IMR-90 (cell line): ENCODE results near the gene BTF3L4. TPM values are rescaled to one million over a fixed set of nuclear protein-coding genes. Genes with fewer than 3 reads are reported as not detected.

ENCODE experiments used
- ATAC-seq: fragments of 200-7000 bp; cut with Tn5 transposase; 2 replicates; pipeline ENCODE4 v1.9.1; 2020; ENCODE audit warnings: low read depth, mild to moderate bottlenecking, moderate library complexity
- BruUV-seq: library from RNA; stranded (reverse); fragments of 400-500 nt; replicated peaks from 2 replicates; lab custom pipeline; 2021; lab: Mats Ljungman, UMichigan
- CTCF ChIA-PET: fragments of 300-600 bp; formaldehyde crosslinking; extraction: SDS; loops from one replicate; lab custom pipeline; 2021; ENCODE audit warnings: antibody characterized with exemption; lab: Yijun Ruan, JAX
- POLR2A ChIA-PET: fragments of 300-600 bp; sonication (Branson Sonifier 250); formaldehyde crosslinking; loops from one replicate; lab custom pipeline; 2022; ENCODE audit warnings: antibody characterized with exemption; ENCODE audit not compliant: unreplicated experiment; lab: Charles Lee
- DNase-seq: peaks from one replicate; pipeline ENCODE4 v3.0.0; 2013
- H2AFZ ChIP-seq: replicated peaks from 2 replicates; pipeline ENCODE3; 2013; ENCODE audit warnings: low read length, mild to moderate bottlenecking; ENCODE audit not compliant: poor library complexity
- H2AK5ac ChIP-seq: 2 replicates; pipeline ENCODE4 v1.6.1; 2013; ENCODE audit warnings: low read depth, low read length, inconsistent platforms
- H2AK9ac ChIP-seq: replicated peaks from 2 replicates; pipeline ENCODE3; 2013; ENCODE audit warnings: mild to moderate bottlenecking, low read depth, low read length, moderate library complexity; ENCODE audit not compliant: poor library complexity
- H2BK120ac ChIP-seq: 2 replicates; pipeline ENCODE4 v1.6.1; 2013; ENCODE audit warnings: low read depth, low read length, inconsistent platforms
- H2BK15ac ChIP-seq: 3 replicates; pipeline ENCODE4 v1.6.1; 2013; ENCODE audit warnings: low read depth, low read length, inconsistent platforms
- H2BK20ac ChIP-seq: 2 replicates; pipeline ENCODE4 v1.6.1; 2013; ENCODE audit warnings: low read depth, mild to moderate bottlenecking, inconsistent platforms, low read length, moderate library complexity
- H2BK5ac ChIP-seq: 2 replicates; pipeline ENCODE4 v1.6.1; 2013; ENCODE audit warnings: mild to moderate bottlenecking, low read depth, low read length, inconsistent platforms; ENCODE audit not compliant: poor library complexity, severe bottlenecking
- H3K14ac ChIP-seq: replicated peaks from 2 replicates; pipeline ENCODE4 v1.6.1; 2013; ENCODE audit warnings: low read depth, low read length, inconsistent platforms
- H3K18ac ChIP-seq: 2 replicates; pipeline ENCODE4 v1.6.1; 2013; ENCODE audit warnings: low read depth, low read length, control low read depth
- H3K23ac ChIP-seq: 2 replicates; pipeline ENCODE4 v1.6.1; 2013; ENCODE audit warnings: low read depth, low read length, inconsistent platforms
- H3K27ac ChIP-seq: 2 replicates; pipeline ENCODE4 v1.5.1; 2013; ENCODE audit warnings: mild to moderate bottlenecking, control low read depth, low read length; ENCODE audit not compliant: insufficient read depth
- H3K27me3 ChIP-seq: 2 replicates; pipeline ENCODE4 v1.6.1; 2013; ENCODE audit warnings: low read length; ENCODE audit not compliant: control insufficient read depth, insufficient read depth
- H3K36me3 ChIP-seq: 2 replicates; pipeline ENCODE4 v1.6.1; 2013; ENCODE audit warnings: low read length, mixed read lengths; ENCODE audit not compliant: control insufficient read depth, insufficient read depth
- H3K4ac ChIP-seq: 2 replicates; pipeline ENCODE4 v1.6.1; 2013; ENCODE audit warnings: low read depth, low read length, inconsistent platforms
- H3K4me1 ChIP-seq: 2 replicates; pipeline ENCODE4 v1.6.1; 2013; ENCODE audit warnings: low read length, mixed read lengths; ENCODE audit not compliant: control insufficient read depth, insufficient read depth
- H3K4me2 ChIP-seq: 2 replicates; pipeline ENCODE4 v1.6.1; 2013; ENCODE audit warnings: low read depth, mild to moderate bottlenecking, control low read depth, low read length, moderate library complexity
- H3K4me3 ChIP-seq: 2 replicates; pipeline ENCODE4 v1.5.1; 2013; ENCODE audit warnings: low read depth, mild to moderate bottlenecking, control low read depth, low read length, moderate library complexity; ENCODE audit not compliant: insufficient read depth
- H3K56ac ChIP-seq: 2 replicates; pipeline ENCODE4 v1.6.1; 2013; ENCODE audit warnings: low read length, inconsistent platforms; ENCODE audit not compliant: insufficient read depth; ENCODE audit errors: extremely low read depth
- H3K79me1 ChIP-seq, 2 experiments: 2 replicates each; pipeline ENCODE4 v1.6.1; 2013; ENCODE audit warnings: low read length in 2 of 2, inconsistent platforms in 1 of 2, low read depth in 1 of 2
- H3K9ac ChIP-seq: 2 replicates; pipeline ENCODE4 v1.6.1; 2013; ENCODE audit warnings: low read depth, low read length, control low read depth
- H3K9me1 ChIP-seq: 2 replicates; pipeline ENCODE4 v1.6.1; 2013; ENCODE audit warnings: low read length, inconsistent platforms; ENCODE audit not compliant: insufficient read depth
- H3K9me3 ChIP-seq: 2 replicates; pipeline ENCODE4 v1.6.1; 2013; ENCODE audit warnings: low read length; ENCODE audit not compliant: control insufficient read depth, insufficient read depth
- H4K20me1 ChIP-seq: 2 replicates; pipeline ENCODE4 v1.6.1; 2013; ENCODE audit warnings: low read length, inconsistent platforms; ENCODE audit not compliant: insufficient read depth
- H4K5ac ChIP-seq: 2 replicates; pipeline ENCODE4 v1.6.1; 2013; ENCODE audit warnings: mild to moderate bottlenecking, low read depth, low read length, control low read depth
- H4K8ac ChIP-seq, 2 experiments: 2 replicates each; pipeline ENCODE4 v1.6.1; 2013; ENCODE audit warnings: low read depth in 2 of 2, low read length in 2 of 2, control low read depth in 1 of 2, inconsistent platforms in 1 of 2
- H4K91ac ChIP-seq: 2 replicates; pipeline ENCODE4 v1.6.1; 2013; ENCODE audit warnings: low read depth, low read length, inconsistent platforms; ENCODE audit not compliant: insufficient read depth
- CEBPB ChIP-seq: IDR thresholded peaks from 2 replicates; pipeline ENCODE4 v1.6.1; 2012; ENCODE audit warnings: low read depth, low read length, improper control_type of control experiment
- FOS ChIP-seq: fragments of 150-350 bp; IDR thresholded peaks from 2 replicates; pipeline ENCODE4 v1.6.1; 2016; ENCODE audit warnings: low read depth, low read length
- NFE2L2 ChIP-seq: fragments of 150-350 bp; IDR thresholded peaks from 2 replicates; pipeline ENCODE4 v1.6.1; 2016; ENCODE audit warnings: low read depth, mild to moderate bottlenecking, low read length
- RCOR1 ChIP-seq: IDR thresholded peaks from 2 replicates; pipeline ENCODE4 v1.6.1; 2012; ENCODE audit warnings: mild to moderate bottlenecking, low read length, improper control_type of control experiment; ENCODE audit not compliant: insufficient replicate concordance
- RFX5 ChIP-seq: IDR thresholded peaks from 2 replicates; pipeline ENCODE4 v1.8.0; 2012; ENCODE audit warnings: low read depth, mild to moderate bottlenecking, low read length, moderate library complexity
- WGBS, 2 experiments: methylation state at CpG; one replicate each; pipeline versions ENCODE4 v1.1.5 to v1.1.7; 2013; ENCODE audit warnings: missing lambda C conversion rate in 2 of 2; ENCODE audit not compliant: insufficient read length in 1 of 2; ENCODE audit errors: extremely low coverage in 2 of 2; 5-methylcytosine and 5-hydroxymethylcytosine counted together
- dilution Hi-C: fragments of 300-500 bp; cut with HindIII; formaldehyde crosslinking; loops from one replicate; pipeline ENCODE4 v1.14.3; 2018; ENCODE audit warnings: low sequenced_read_pairs; ENCODE audit not compliant: unreplicated experiment
- in situ Hi-C: fragments of 300-500 bp; cut with MboI; formaldehyde crosslinking; loops from 3 replicates; pipeline ENCODE4 v1.14.3; 2019; ENCODE audit warnings: low sequenced_read_pairs, inconsistent platforms, mixed read lengths
- intact Hi-C: fragments of 100-400 bp; cut with micrococcal nuclease; formaldehyde crosslinking; loops from 2 replicates; pipeline ENCODE4 v1.10.0; 2022
- polyA plus RNA-seq, 3 experiments: library from polyadenylated mRNA; depleted of rRNA; stranded (reverse); fragments of >200 nt; gene quantifications; 2 replicates each; pipeline ENCODE4 v1.2.3, GENCODE V29; 2012; ENCODE audit warnings: low replicate concordance in 1 of 3
- total RNA-seq: library from RNA; depleted of rRNA; stranded (reverse); fragments of >200 nt; gene quantifications from 2 replicates; pipeline ENCODE4 v1.2.3, GENCODE V29; 2012

The BTF3L4 gene
- total and polyA plus RNA-seq, 2 of the 4 experiments (the other 2 are of a cell fraction): 34.5 to 41.2 TPM

DNA sequence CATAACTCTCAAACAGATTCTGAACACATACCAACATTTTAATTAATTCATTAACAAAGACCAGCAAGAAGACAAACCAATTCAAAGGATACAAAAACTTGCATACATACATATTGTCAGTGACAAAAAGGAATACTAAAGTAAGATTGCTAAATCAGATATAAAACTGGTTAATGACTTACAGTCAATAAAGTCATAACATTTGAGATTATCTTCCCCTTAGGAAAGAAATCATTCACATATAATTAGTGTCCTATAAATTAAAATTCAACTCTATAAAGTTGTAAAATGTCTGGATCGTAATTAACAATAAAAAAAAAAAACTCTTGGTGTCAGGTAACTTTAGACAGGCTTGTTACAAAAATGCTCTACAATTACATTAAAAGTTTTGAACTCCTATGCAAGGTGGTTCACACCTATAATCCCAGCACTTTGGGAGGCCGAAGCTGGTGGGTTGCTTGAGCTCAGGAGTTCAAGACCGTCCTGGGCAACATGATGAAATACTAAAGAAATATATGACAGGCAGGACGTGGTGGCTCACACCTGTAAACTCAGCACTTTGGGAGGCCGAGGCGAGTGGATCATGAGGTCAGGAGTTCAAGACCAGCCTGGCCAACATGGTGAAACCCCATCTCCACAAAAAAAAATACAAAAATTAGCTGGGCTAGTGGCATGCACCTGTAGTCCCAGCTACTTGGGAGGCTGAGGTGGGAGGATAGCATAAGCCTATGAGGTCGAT lies 47.9 kb upstream of the BTF3L4 start:
- WGBS, 2 experiments: 90% methylated on average over 2 of the region's 7 CpGs; no CpG with 5 or more reads in 1 of the 2 experiments
- dilution Hi-C loops: no loop called here
- no peak overlapping the region for H2AFZ ChIP-seq

More for the DNA sequence above, 47.9 kb upstream of the BTF3L4 start:
- no peak overlapping the region for H3K9ac ChIP-seq
- peaks cover 0 to 6% of the 10 kb centered on the region in 2 experiments; a peak in 1 of 4 replicates for H3K79me1 ChIP-seq
- no peaks in the 10 kb centered on the region for H3K27me3 ChIP-seq
- no peak overlapping the region for H3K4me2 ChIP-seq
- POLR2A ChIA-PET: no interaction called here
- TF ChIP-seq RCOR1: no peak
- no peak for TF ChIP-seq NFE2L2
- no peak for TF ChIP-seq RFX5
- TF ChIP-seq FOS: no peak
- TF ChIP-seq CEBPB: no peak
- H3K18ac ChIP-seq: no peak overlapping the region; the same call in 1 of the 2 replicates
- no peak overlapping the region for H2AK9ac ChIP-seq
- no peak for DNase-seq
- H3K23ac ChIP-seq: no peak overlapping the region
- CTCF ChIA-PET: no interaction called here
- H3K56ac ChIP-seq: no peak overlapping the region
- H2BK15ac ChIP-seq: no peak overlapping the region
- no peak overlapping the region for H4K5ac ChIP-seq
- no peak overlapping the region for H3K27ac ChIP-seq
- no peak overlapping the region for H3K14ac ChIP-seq
- peak overlapping the region; percentile 90; the same call in 1 of the 2 replicates for H2BK20ac ChIP-seq
- no peaks in the 10 kb centered on the region for H4K20me1 ChIP-seq
- intact Hi-C loops (loop anchor here (10.0 kb wide), 1 partner anchor 373 kb away; no protein-coding TSS in a partner anchor), in situ Hi-C loops (no loop called here)
- H3K4me1 ChIP-seq: peaks cover 12% of the 10 kb centered on the region
- H2BK120ac ChIP-seq: 0 out of 2 replicates have a peak overlapping the region, but pooled peaks have one; percentile 52
- H4K91ac ChIP-seq: no peak overlapping the region
- no TSS peak for BruUV-seq
- H2BK5ac ChIP-seq: no peak overlapping the region
- H2AK5ac ChIP-seq: 0 out of 2 replicates have a peak overlapping the region, but pooled peaks have one; percentile 47
- H3K4ac ChIP-seq: no peak overlapping the region
- ATAC-seq: no peak
- H3K4me3 ChIP-seq: no peak overlapping the region
- no peaks in the 10 kb centered on the region for H3K36me3 ChIP-seq
- no peaks in the 10 kb centered on the region for H3K9me3 ChIP-seq
- peaks cover 13% of the 10 kb centered on the region; the same call in 1 of the 2 replicates for H3K9me1 ChIP-seq
- H4K8ac ChIP-seq: no peak overlapping the region
